Testis (tissue), 3 donors: ENCODE results near the gene TMEM181. TPM values are rescaled to one million over a fixed set of nuclear protein-coding genes. Genes with fewer than 3 reads are reported as not detected.

Source experiments
- DNase-seq: peaks from one replicate; pipeline ENCODE4 v3.0.0-alpha.2; 2019
- H3K27ac ChIP-seq, 2 donors: fragments of 200-600 bp; sonication (generic); one replicate each; pipeline ENCODE4 v1.5.1; 2019
- H3K27me3 ChIP-seq: fragments of 200-600 bp; sonication (generic); one replicate; pipeline ENCODE4 v1.5.1; 2019
- H3K36me3 ChIP-seq: fragments of 200-600 bp; sonication (generic); one replicate; pipeline ENCODE4 v1.5.1; 2017; ENCODE audit warnings: low read depth; ENCODE audit errors: missing control alignments
- H3K4me1 ChIP-seq: fragments of 200-600 bp; sonication (generic); one replicate; pipeline ENCODE4 v1.5.1; 2019
- H3K4me3 ChIP-seq, 2 donors: fragments of 200-600 bp; sonication (generic); one replicate each; pipeline ENCODE4 v1.5.1; 2017 to 2019
- H3K9me3 ChIP-seq: fragments of 200-600 bp; sonication (generic); one replicate; pipeline ENCODE4 v1.5.1; 2017
- POLR2A ChIP-seq: fragments of 450-650 bp; IDR thresholded peaks from one replicate; pipeline ENCODE4 v1.6.1; 2017; ENCODE audit warnings: antibody characterized with exemption, mild to moderate bottlenecking, moderate library complexity
- WGBS, 2 donors: methylation state at CpG; one replicate each; pipeline ENCODE4 v1.1.5; 2018; 5-methylcytosine and 5-hydroxymethylcytosine counted together
- intact Hi-C: fragments of 100-400 bp; cut with DNase I; formaldehyde crosslinking; loops from one replicate; pipeline ENCODE4 v1.15.1; 2023; ENCODE audit warnings: low total_unique reads
- polyA plus RNA-seq: library from polyadenylated mRNA; stranded (reverse); fragments of 350-450 nt; fragmentation: Illumina TruSeq; extraction: RNeasy Lipid Tissue Mini Kit (QIAGEN cat#74804); gene quantifications from one replicate; pipeline ENCODE4 v1.2.3, GENCODE V29; 2014; ENCODE audit warnings: low read depth, low replicate concordance; ENCODE audit not compliant: insufficient read depth
- total RNA-seq, 2 donors: library from RNA; depleted of rRNA; stranded (reverse); fragments of >200 nt; gene quantifications; one replicate each; pipeline ENCODE4 v1.2.3, GENCODE V29; 2016
- TF ChIP-seq, protein P1 (sequence below), 3 experiments: fragments of 450-650 bp in 2 of 3; fragments of 200-600 bp in 1 of 3; sonication (generic) in 1 of 3; IDR thresholded peaks; one replicate each; pipeline ENCODE4 v1.5.1; 2016 to 2019; ENCODE audit warnings: antibody characterized with exemption in 3 of 3, mild to moderate bottlenecking in 2 of 3, moderate library complexity in 1 of 3

Gene TMEM181
- total and polyA plus RNA-seq, 3 donors from 2014 or later = 41.4 to 81.0 (median 74.6) TPM

DNA sequence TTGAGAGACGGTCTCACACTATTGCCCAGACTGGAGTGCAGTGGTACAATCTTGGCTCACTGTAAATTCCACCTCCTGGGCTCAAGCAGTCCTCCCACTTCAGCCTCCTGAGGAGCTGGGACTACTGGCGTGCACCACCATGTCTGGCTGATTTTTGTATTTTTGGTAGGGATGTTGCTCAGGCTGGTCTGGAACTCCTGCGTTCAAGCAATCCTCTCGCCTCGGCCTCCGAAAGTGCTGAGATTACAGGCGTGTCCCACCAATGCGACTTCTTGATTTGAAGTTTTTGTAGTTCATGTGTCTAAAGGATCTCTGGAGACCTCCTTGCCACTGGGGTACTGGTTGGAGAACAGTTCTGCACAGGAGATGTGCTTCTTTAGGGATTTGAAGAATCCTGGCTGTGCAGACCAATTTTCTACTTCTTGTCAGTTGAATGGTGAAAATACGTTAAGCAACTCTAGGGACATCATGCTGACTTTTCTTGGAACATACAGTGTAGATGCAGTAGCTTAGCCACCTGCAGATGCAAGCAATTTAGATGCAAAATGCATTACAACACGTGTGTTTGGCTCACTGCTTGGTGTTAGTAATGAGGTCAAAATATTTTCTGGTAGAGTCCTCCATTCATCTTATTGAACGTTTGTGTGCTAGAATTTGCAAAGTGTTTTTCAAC, 118.2 kb downstream of the TMEM181 start:
- TF ChIP-seq, protein P1, sequence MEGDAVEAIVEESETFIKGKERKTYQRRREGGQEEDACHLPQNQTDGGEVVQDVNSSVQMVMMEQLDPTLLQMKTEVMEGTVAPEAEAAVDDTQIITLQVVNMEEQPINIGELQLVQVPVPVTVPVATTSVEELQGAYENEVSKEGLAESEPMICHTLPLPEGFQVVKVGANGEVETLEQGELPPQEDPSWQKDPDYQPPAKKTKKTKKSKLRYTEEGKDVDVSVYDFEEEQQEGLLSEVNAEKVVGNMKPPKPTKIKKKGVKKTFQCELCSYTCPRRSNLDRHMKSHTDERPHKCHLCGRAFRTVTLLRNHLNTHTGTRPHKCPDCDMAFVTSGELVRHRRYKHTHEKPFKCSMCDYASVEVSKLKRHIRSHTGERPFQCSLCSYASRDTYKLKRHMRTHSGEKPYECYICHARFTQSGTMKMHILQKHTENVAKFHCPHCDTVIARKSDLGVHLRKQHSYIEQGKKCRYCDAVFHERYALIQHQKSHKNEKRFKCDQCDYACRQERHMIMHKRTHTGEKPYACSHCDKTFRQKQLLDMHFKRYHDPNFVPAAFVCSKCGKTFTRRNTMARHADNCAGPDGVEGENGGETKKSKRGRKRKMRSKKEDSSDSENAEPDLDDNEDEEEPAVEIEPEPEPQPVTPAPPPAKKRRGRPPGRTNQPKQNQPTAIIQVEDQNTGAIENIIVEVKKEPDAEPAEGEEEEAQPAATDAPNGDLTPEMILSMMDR (IDR thresholded peaks at IDR 0.05) = no peak

DNA sequence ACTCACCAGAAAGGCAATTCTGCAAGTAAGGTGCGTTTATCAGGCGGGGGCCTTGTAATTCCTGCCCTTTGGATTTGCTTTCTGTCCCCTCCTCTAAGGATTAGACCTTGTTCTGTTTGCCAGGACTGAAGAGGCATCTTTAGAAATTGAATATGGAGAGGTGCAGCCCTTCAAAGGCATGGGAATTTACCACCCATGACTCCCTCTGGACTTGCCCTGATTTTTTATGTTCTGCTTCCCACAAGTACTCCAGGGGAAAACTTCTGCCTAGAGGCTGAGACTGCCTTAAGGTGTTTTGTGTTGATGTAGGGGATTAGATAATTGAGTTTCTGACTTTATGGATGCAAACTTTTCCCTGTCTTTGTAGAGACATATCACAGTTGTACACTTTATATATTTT, 120.1 kb downstream of the TMEM181 start:
- WGBS, 2 donors = 84 to 97% methylated on average over 2 of the region's 2 CpGs
- Histone ChIP-seq H3K4me3 (no peak overlapping the region), H3K4me1 (no peaks in the 10 kb centered on the region), H3K27ac (no peak overlapping the region), H3K9me3 (no peaks in the 10 kb centered on the region), H3K36me3 (no peaks in the 10 kb centered on the region), H3K27me3 (no peaks in the 10 kb centered on the region)
- no peak for DNase-seq
- TF ChIP-seq, protein P1 (IDR thresholded peaks at IDR 0.05) = no peak
- TF ChIP-seq POLR2A = no peak
- intact Hi-C loops = no loop called here

More for the DNA sequence above, 118.2 kb downstream of the TMEM181 start:
- H3K36me3 ChIP-seq = no peaks in the 10 kb centered on the region
- intact Hi-C loops = no loop called here
- no peaks in the 10 kb centered on the region for H3K27me3 ChIP-seq
- H3K4me1 ChIP-seq = no peaks in the 10 kb centered on the region
- no peak overlapping the region for H3K27ac ChIP-seq
- WGBS, 2 donors = 82 to 85% methylated on average over 11 of the region's 11 CpGs
- no peak overlapping the region for H3K4me3 ChIP-seq
- H3K9me3 ChIP-seq = no peaks in the 10 kb centered on the region
- DNase-seq = no peak

DNA sequence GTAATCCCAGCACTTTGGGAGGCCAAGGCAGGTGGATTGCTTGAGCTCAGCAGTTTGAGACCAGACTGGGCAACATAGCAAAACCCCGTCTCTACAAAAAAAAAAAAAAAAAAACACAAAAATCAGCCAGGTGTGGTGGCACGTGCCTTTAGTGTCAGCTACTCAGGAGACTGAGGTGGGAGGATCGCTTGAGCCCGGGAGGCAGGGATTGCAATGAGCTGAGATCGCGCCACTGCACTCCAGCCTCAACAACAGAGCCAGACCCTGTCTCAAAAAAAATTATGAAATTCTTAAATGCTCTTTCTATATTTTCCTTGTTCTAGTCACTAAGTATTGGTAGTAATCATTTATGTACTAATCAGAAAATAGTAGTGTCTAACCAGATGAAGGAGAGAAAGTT, 120.6 kb downstream of the TMEM181 start:
- DNase-seq = no peak
- intact Hi-C loops = no loop called here

DNA sequence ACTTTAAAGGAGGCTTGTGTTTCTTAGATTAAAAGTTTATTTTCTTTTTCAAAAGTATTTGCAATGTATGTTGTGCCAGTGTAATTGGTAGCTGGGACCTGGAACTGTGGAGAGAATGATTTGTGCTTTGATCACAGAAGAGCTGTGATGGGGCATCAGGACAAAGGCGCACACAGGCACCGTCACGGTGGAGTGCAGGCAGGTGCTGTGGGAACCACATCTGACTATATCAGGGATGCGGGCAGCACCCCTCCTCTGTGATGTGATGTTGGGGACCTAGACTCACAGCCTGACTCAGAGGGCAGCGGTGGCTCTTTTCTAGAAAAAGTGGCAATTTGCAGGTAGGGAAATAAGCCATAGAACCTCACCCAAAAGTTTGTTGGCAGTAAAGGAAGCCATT, 124.4 kb downstream of the TMEM181 start:
- Histone ChIP-seq H3K4me3 (no peak overlapping the region), H3K27ac (no peak overlapping the region), H3K9me3 (no peaks in the 10 kb centered on the region), H3K36me3 (no peaks in the 10 kb centered on the region), H3K4me1 (no peaks in the 10 kb centered on the region), H3K27me3 (no peaks in the 10 kb centered on the region)
- WGBS, 2 donors = 82 to 97% methylated on average over 5 of the region's 5 CpGs
- no peak for DNase-seq
- no peak for TF ChIP-seq POLR2A
- TF ChIP-seq, protein P1 (IDR thresholded peaks at IDR 0.05) = no peak
- intact Hi-C loops = no loop called here

More for the DNA sequence above, 120.6 kb downstream of the TMEM181 start:
- H3K36me3 ChIP-seq = no peaks in the 10 kb centered on the region
- no peaks in the 10 kb centered on the region for H3K9me3 ChIP-seq
- H3K4me3 ChIP-seq = no peak overlapping the region
- no peaks in the 10 kb centered on the region for H3K4me1 ChIP-seq
- H3K27ac ChIP-seq = no peak overlapping the region
- 83 to 88% methylated on average over 6 of the region's 6 CpGs for WGBS, 2 donors
- no peaks in the 10 kb centered on the region for H3K27me3 ChIP-seq
- TF ChIP-seq, protein P1 (IDR thresholded peaks at IDR 0.05) = no peak
- no peak for TF ChIP-seq POLR2A

DNA sequence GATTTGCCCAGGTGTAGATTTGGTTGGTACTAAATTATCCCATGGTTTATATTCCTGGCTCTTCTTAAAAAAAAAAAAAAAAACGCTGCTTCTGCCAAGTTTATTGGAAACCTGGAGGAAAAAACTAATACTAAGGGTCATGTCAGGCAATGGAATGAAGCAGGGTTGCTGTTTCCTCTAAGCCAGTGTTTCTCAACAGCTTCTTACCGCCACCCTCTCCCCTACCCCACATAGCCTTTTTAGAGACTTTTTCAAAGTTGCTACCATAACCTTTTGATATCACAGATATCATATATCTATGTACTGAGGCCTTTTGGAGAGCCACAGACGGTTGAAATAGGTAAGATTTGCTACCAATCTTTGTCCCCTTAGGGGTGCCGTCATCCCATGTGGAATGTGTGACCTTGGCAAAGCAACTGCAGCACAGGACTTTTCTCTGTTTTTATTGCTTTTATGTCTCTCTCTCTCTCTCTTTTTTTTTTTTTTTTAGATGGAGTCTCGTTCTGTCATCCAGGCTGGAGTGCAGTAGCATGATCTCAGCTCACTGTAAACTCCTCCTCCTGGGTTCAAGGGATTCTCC, 124.9 kb downstream of the TMEM181 start:
- Histone ChIP-seq H3K36me3 (no peaks in the 10 kb centered on the region), H3K4me3 (no peak overlapping the region), H3K27ac (no peak overlapping the region), H3K27me3 (no peaks in the 10 kb centered on the region), H3K4me1 (no peaks in the 10 kb centered on the region), H3K9me3 (no peaks in the 10 kb centered on the region)
- 27 to 51% methylated on average over 5 of the region's 5 CpGs for WGBS, 2 donors
- no peak for DNase-seq
- no peak for TF ChIP-seq POLR2A
- TF ChIP-seq, protein P1 (IDR thresholded peaks at IDR 0.05) = no peak
- intact Hi-C loops = no loop called here
